Measurements from ENCODE around the gene KLK11.
"Not testable (repeated sequence)": the region's sequence is repeated elsewhere in the genome, so short reads cannot be mapped to it uniquely, and the experiment has no call there.

Gene KLK11

GRCh38 chr19:50998061-50998460 lies 28.4 kb downstream of the KLK11 start:
- H3K27ac Mint-ChIP-seq = no peak overlapping the region

GRCh38 chr19:50994129-50994528 lies 32.3 kb downstream of the KLK11 start:
- H3K4me1 Mint-ChIP-seq = peaks cover 19% of the 10 kb centered on the region
- H3K4me3 Mint-ChIP-seq = no peak overlapping the region
- H3K27ac Mint-ChIP-seq = no peak overlapping the region
- no peaks in the 10 kb centered on the region for H3K36me3 Mint-ChIP-seq (ENCODE audit: low read depth)
- H3K9me3 Mint-ChIP-seq = peaks cover 3% of the 10 kb centered on the region
- no peak for DNase-seq
- peaks cover 63% of the 10 kb centered on the region for H3K27me3 Mint-ChIP-seq (ENCODE audit: low read depth, poor library complexity)
- TF ChIP-seq, protein P1, sequence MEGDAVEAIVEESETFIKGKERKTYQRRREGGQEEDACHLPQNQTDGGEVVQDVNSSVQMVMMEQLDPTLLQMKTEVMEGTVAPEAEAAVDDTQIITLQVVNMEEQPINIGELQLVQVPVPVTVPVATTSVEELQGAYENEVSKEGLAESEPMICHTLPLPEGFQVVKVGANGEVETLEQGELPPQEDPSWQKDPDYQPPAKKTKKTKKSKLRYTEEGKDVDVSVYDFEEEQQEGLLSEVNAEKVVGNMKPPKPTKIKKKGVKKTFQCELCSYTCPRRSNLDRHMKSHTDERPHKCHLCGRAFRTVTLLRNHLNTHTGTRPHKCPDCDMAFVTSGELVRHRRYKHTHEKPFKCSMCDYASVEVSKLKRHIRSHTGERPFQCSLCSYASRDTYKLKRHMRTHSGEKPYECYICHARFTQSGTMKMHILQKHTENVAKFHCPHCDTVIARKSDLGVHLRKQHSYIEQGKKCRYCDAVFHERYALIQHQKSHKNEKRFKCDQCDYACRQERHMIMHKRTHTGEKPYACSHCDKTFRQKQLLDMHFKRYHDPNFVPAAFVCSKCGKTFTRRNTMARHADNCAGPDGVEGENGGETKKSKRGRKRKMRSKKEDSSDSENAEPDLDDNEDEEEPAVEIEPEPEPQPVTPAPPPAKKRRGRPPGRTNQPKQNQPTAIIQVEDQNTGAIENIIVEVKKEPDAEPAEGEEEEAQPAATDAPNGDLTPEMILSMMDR (IDR thresholded peaks at IDR 0.05) = no peak

More at GRCh38 chr19:50998061-50998460, 28.4 kb downstream of the KLK11 start:
- TF ChIP-seq, protein P1 (IDR thresholded peaks at IDR 0.05) = no peak
- Mint-ChIP-seq H3K4me1 (peaks cover 37% of the 10 kb centered on the region), H3K36me3 (ENCODE audit: low read depth) (no peaks in the 10 kb centered on the region), H3K27me3 (ENCODE audit: low read depth, poor library complexity) (peaks cover 57% of the 10 kb centered on the region), H3K4me3 (no peak overlapping the region), H3K9me3 (peaks cover 3% of the 10 kb centered on the region)
- no peak for DNase-seq

DNA sequence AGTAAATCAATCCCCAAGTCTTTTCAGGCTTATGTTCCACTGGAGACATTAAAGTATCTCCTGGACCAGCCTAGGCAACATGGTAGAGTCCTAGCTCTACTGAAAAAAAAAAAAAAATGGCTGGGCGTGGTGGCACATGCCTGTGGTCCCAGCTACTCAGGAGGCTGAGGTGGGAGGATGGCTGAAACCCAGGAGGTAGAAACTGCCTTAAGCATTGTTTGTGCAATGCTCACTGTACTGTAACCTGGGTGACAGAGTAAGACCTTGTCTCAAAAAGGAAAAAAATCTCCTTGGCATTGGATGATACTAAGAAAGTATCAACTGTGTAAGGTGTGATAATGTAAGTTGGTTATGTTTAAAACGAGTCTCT lies 33.8 kb downstream of the KLK11 start:
- Mint-ChIP-seq H3K4me1 (peaks cover 12% of the 10 kb centered on the region), H3K4me3 (no peak overlapping the region), H3K36me3 (ENCODE audit: low read depth) (no peaks in the 10 kb centered on the region), H3K27me3 (ENCODE audit: low read depth, poor library complexity) (peaks cover 63% of the 10 kb centered on the region), H3K9me3 (peaks cover 3% of the 10 kb centered on the region), H3K27ac (no peak overlapping the region)
- TF ChIP-seq, protein P1 (IDR thresholded peaks at IDR 0.05) = no peak
- no peak for DNase-seq

DNA sequence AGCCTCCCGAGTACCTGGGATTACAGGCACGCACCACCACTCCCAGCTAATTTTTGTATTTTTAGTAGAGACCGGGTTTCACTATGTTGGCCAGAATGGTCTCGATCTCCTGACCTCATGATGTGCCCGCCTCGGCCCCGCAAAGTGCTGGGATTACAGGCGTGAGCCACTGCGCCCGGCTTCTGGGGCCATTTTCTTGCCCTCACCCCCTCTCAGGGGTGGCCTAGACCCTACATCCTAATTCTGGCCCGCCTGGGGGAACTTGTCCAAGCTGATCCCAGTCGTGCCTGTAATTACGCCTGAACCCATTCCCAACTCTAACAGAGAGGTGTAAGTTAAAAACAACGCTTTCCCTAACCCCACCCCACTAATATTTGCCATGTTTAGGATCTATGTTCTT lies 42.0 kb downstream of the KLK11 start:
- H3K36me3 Mint-ChIP-seq (ENCODE audit: low read depth); DNase-seq; H3K4me3 Mint-ChIP-seq; H3K27ac Mint-ChIP-seq; H3K9me3 Mint-ChIP-seq: not testable (repeated sequence)
- Mint-ChIP-seq H3K4me1 (peaks cover 27% of the 10 kb centered on the region), H3K27me3 (ENCODE audit: low read depth, poor library complexity) (peaks cover 82% of the 10 kb centered on the region)

DNA sequence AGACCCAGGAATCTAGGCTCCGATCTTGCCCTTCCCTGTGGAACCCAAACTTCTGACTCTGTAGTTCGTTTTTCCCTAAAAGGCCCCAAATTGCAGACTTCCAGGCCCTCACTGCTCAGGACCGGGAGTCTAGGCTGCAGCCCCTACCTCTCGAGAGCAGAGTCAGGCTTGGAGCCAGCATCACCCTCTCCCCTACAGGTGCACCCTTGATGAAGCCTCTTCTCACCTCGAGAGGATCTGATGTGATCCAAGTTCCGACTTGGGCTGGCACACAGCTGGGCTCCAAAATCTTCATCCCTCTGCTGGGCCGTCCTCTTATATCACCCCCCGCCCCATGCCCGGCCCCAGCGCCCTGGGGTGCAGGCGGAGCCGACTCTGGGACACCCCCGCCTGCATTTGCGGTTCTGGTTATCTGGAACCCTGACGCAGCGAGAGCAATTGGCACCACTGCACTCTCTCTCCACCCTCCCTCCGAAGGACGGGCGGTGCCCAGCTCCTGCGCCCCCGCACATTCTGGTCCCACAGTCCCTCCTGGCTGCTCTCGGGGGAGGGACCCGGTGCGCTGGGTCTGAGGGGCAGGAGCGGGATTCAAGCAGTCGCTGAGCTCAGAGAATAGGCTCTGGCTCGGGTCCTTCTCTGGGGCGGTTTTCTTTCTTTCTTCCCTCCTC lies 42.7 kb downstream of the KLK11 start, which contains the start of gene KLK7:
Gene KLK7, minus strand, starts transcription at position 293 of the 668 bp plus-strand sequence. CDS start 1,518 bp downstream, outside the sequence.
- H3K4me1 Mint-ChIP-seq = peaks cover 34% of the 10 kb centered on the region
- TF ChIP-seq, protein P1 (IDR thresholded peaks at IDR 0.05) = no peak
- no peaks in the 10 kb centered on the region for H3K36me3 Mint-ChIP-seq (ENCODE audit: low read depth)
- H3K27me3 Mint-ChIP-seq (ENCODE audit: low read depth, poor library complexity) = peaks cover 75% of the 10 kb centered on the region
- DNase-seq = no peak
- no peak within 1 kb of the TSS for H3K4me3 Mint-ChIP-seq
- no peak within 1 kb of the TSS for H3K27ac Mint-ChIP-seq
- peaks cover 5% of the 10 kb centered on the region for H3K9me3 Mint-ChIP-seq

DNA sequence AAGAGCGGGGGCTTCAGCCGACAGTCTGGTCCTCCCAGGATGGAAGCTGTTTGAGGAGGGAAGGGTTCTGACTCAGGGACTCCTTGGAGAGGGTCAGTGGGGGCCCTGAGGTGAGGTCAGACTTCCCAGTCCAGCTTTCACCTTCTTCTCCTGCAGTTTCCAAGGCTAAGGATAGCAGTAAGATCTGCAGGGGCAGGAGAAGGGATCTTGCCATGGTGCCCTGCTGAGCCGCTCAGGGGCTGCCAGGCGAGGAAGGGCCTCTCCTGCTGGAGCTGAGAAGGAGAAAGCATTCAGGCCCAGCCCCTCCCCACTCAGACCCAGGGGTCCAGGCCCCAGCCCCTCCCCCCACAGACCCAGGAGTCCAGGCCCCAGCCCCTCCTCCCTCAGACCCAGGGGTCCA lies 44.2 kb downstream of the KLK11 start:
- DNase-seq = no peak
- peaks cover 50% of the 10 kb centered on the region for H3K4me1 Mint-ChIP-seq
- H3K27me3 Mint-ChIP-seq (ENCODE audit: low read depth, poor library complexity) = peaks cover 63% of the 10 kb centered on the region
- H3K9me3 Mint-ChIP-seq = peaks cover 6% of the 10 kb centered on the region
- peaks cover 1% of the 10 kb centered on the region for H3K36me3 Mint-ChIP-seq (ENCODE audit: low read depth)
- no peak overlapping the region for H3K4me3 Mint-ChIP-seq
- no peak overlapping the region for H3K27ac Mint-ChIP-seq
- TF ChIP-seq, protein P1 (IDR thresholded peaks at IDR 0.05) = no peak
